Omental fat pad (tissue), 4 donors: ENCODE results near the gene RERE. TPM values are rescaled to one million over a fixed set of nuclear protein-coding genes. Genes with fewer than 3 reads are reported as not detected.

Source experiments
- ATAC-seq: fragments of 150-250 bp; one replicate; pipeline ENCODE4 v1.9.1; 2016; ENCODE audit warnings: mild to moderate bottlenecking, moderate library complexity; ENCODE audit not compliant: low FRiP score
- DNase-seq: peaks from one replicate; pipeline ENCODE4 v3.0.0-alpha.2; 2019; ENCODE audit warnings: low spot score
- total RNA-seq, 4 donors: library from RNA; depleted of rRNA; stranded (reverse); fragments of >200 nt; gene quantifications; one replicate each; pipeline ENCODE4 v1.1.0, GENCODE V29; 2016
- TF ChIP-seq, protein P1 (sequence below), 3 donors: fragments of 450-650 bp; IDR thresholded peaks; one replicate each; pipeline ENCODE4 v1.5.1; 2016 to 2017; ENCODE audit warnings: antibody characterized with exemption in 3 of 3, mild to moderate bottlenecking in 3 of 3, moderate library complexity in 2 of 3

Gene RERE
- total RNA-seq, 4 donors from 2014 or later = 46.3 to 117 (median 55.4) TPM

GRCh38 chr1:8443558-8444194 is 373.8 kb downstream of the RERE start:
- DNase-seq = no peak
- TF ChIP-seq, protein P1, sequence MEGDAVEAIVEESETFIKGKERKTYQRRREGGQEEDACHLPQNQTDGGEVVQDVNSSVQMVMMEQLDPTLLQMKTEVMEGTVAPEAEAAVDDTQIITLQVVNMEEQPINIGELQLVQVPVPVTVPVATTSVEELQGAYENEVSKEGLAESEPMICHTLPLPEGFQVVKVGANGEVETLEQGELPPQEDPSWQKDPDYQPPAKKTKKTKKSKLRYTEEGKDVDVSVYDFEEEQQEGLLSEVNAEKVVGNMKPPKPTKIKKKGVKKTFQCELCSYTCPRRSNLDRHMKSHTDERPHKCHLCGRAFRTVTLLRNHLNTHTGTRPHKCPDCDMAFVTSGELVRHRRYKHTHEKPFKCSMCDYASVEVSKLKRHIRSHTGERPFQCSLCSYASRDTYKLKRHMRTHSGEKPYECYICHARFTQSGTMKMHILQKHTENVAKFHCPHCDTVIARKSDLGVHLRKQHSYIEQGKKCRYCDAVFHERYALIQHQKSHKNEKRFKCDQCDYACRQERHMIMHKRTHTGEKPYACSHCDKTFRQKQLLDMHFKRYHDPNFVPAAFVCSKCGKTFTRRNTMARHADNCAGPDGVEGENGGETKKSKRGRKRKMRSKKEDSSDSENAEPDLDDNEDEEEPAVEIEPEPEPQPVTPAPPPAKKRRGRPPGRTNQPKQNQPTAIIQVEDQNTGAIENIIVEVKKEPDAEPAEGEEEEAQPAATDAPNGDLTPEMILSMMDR (IDR thresholded peaks at IDR 0.05) = no peak
- ATAC-seq = no peak

DNA sequence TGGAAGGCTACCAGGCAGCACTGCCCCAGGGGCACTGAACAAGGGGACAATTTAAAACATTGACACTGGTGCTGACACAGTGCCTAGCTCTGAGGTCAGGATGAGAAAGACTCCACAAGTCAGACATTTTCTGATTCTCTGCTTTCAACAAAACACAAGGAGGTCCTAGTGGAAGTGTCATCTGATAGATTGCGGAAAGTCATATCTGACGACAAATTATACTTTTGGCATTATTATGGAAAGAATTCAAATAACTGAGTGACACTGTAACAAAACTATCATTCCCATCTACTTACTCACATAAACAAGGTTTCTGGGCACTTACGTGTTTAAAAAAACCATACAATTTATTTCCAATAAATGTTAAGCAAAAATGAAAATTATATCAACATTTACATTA is 376.0 kb downstream of the RERE start:
- ATAC-seq = no peak
- no peak for DNase-seq
- TF ChIP-seq, protein P1 (IDR thresholded peaks at IDR 0.05) = no peak

DNA sequence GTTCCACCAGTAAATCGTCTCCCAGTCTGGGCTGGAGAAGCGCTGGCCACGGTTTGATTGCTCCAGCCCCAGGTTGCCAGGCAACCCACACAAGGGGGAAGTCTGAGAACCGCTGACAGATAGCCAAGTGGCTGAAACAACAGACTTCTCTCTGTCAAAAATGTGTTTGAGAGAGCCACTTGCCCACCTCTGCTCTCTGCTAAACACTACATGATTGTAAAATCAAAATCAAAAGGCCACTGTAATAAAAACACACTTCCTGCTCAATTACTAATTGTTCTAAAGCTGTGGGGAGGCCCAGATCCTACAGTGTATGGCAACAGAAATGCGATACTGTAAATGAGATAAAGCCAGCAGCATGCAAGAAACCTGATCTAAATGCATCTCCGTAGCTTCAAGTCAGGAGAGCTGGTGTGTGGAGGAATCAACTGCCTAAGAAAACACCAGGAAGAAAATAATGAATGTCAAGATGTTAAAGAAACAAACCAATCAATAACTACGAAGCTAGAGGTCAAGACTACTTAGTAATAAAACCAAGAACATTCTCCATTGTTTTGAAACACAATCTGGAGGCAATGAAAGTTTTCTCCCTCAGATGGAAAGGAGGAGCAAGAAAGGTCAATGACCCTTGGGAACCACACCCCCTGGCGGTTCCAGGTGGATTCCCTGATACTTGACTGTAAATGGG is 378.3 kb downstream of the RERE start:
- TF ChIP-seq, protein P1 (IDR thresholded peaks at IDR 0.05) = no peak
- ATAC-seq (peak; percentile 63), DNase-seq (peak; percentile 48)

DNA sequence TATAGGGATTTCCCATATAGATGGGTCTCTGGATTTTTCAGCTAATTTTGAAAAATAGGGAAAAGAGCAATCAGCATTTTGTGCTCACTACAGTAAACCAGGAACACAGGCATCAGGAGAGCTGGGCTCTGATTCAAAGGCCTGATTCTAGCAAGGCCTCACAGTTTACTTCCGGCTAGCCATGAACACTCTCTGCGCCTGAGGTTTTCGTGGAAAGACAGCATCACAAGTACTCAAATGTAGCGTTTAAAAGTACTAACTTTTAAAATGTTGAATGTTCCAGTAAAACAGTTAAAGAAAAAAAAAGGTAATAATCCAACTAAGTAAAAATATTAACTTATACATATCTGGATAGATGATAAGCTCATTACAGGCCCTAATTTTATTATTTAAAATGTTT is 379.0 kb downstream of the RERE start:
- ATAC-seq (no peak), DNase-seq (no peak)
- TF ChIP-seq, protein P1 (IDR thresholded peaks at IDR 0.05) = no peak

GRCh38 chr1:8437347-8437746 is 380.1 kb downstream of the RERE start:
- ATAC-seq = no peak
- DNase-seq = no peak
- TF ChIP-seq, protein P1 (IDR thresholded peaks at IDR 0.05) = no peak

DNA sequence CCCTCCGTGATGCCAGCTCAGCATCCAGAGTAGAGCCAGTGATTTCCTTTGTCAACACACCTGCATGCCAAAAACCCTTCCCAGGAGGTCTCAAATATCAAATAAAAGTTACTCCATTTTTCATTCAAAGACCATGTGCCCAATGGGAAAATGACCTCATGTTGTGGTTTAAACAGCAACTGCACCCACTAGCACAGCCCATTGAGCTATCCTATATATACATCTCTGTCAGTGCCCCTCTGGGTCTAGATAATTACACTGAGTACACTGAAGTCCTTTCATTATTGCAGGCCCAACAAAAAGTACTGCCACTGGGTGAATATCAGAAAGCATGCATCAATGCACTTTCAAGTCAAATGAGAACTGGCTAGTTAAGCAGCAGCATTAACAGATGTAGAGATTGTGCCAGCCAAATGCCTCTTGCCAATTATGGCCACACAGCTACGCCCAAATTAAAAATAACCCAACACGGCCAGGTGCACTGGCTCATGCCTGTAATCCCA is 381.8 kb downstream of the RERE start:
- TF ChIP-seq, protein P1 (IDR thresholded peaks at IDR 0.05) = no peak
- ATAC-seq (no peak), DNase-seq (no peak)

GRCh38 chr1:8434101-8434500 is 383.3 kb downstream of the RERE start:
- TF ChIP-seq, protein P1 (IDR thresholded peaks at IDR 0.05) = no peak
- ATAC-seq (no peak), DNase-seq (no peak)
